ENCODE data around the gene KLRC4.
"Not testable (repeated sequence)": the region's sequence is repeated elsewhere in the genome, so short reads cannot be mapped to it uniquely, and the experiment has no call there.

KLRC4 gene, protein sequence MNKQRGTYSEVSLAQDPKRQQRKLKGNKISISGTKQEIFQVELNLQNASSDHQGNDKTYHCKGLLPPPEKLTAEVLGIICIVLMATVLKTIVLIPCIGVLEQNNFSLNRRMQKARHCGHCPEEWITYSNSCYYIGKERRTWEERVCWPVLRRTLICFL

DNA sequence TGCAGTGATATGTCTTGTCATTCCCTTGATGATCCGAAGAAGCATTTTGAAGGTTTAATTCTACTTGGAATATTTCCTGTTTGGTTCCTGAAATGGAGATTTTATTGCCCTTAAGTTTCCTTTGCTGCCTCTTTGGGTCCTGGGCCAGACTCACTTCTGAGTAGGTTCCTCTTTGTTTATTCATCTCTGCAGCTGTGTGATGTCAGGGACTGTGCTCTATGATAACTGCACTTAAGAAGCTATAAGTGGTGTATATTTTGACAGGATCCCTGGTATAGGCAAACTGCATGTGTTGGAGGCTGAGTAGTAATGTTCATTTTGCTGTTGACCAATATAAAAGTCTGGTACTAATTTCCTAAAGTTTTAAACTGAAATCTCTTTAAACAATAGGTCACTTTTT is at the start of gene KLRC4:
Gene KLRC4, minus strand, starts transcription at position 366 of the 400 bp plus-strand sequence. Its CDS starts 182 bp downstream, at position 184.
- no peak for DNase-seq

DNA sequence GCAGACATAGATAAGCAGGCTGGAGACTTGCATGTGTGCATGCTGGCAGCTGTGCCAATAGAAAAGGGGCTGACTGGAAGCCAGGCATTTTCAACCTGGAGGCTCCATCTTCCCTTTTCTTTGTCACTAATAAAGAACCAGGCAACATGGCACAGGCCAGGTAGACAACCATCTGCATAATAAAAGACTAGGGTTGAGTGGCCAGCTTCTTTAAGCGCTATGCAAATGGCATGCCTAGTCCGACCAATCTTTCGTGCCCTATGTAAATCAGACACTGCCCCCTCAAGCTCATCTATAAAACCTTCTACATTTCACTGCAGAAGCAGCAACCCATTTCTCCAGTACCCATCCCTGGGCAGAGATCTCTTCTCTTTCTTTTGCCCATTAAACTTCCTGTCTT is 48.2 kb upstream of the KLRC4 start:
- DNase-seq, result no peak

DNA sequence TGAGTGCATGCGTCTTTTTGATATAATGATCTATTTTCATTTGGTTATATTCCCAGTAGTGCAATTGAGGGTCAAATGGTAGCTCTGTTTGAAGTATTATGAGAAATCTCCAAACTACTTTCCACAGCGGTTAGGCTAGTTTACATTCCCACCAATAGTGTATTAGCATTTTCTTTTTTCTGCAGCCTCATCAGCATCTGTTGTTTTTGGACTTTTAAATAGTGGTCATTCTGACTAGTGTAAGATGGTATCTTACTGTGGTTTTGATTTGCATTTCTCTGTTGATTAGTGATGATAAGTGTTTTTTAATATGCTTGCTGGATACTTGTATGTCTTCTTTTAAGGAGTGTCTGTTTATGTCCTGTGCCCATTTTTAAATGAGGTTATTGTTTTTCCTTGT is 47.3 kb upstream of the KLRC4 start:
- DNase-seq, result no peak

DNA sequence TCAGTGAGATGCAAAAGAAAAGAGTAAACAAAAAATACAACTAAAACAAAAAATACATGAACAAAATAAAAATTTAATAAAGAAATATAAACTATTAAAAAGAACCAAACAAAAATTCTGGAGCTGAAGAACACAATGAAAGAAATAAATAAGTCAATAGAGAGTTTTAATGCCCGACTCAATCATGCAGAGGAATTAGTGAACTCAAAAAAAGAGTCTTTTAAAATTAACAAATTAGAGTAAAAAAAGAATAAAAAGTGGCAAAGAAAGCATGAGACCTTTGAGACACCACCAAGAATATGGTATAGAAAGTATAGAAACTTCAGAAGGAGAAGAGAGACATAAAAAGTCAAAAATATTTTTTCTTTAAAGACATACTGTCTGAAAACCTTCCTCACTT is 46.2 kb upstream of the KLRC4 start:
- no peak for DNase-seq

DNA sequence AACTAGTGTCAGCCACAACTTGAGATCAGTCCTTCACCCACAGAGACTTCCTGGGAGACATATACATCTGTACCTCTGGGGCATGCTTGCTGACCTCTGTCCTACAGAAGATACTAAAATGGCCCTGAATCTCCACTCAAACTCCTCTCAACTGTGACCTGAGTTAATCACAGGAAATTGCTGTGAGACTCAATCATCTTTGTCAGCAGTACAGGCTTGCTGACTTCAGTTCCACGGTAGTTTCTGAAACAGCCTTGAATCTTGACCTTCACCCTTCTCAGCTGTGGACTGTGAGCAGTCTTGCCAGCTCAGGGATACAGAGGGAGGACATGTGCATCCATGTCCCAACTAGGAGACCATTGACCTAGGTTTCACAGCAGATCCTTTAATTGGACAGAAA is 45.0 kb upstream of the KLRC4 start:
- no peak for DNase-seq

DNA sequence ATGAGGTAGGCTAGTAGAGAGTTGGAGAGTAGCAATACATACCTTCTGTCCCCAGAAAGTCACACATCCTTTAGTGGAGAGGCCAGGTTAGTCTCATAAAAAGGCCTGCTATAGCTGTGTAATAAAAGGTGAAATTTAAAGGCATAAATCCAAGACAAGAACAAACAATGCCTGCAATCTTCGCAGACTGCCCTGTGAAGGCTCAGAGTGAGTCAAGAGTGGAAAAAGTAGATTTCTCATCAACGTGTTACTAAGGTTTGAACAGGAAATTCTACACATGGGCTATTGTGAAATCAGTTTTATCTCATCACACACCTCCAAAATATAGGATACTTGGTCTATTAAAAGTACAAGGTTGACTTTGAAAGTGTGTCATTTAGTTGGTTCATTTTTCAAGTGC is 43.6 kb upstream of the KLRC4 start, which contains the start of gene KLRC1:
Gene KLRC1, minus strand, starts transcription at position 222 of the 400 bp plus-strand sequence. CDS start 2,221 bp downstream, outside the sequence.
- no peak for DNase-seq

DNA sequence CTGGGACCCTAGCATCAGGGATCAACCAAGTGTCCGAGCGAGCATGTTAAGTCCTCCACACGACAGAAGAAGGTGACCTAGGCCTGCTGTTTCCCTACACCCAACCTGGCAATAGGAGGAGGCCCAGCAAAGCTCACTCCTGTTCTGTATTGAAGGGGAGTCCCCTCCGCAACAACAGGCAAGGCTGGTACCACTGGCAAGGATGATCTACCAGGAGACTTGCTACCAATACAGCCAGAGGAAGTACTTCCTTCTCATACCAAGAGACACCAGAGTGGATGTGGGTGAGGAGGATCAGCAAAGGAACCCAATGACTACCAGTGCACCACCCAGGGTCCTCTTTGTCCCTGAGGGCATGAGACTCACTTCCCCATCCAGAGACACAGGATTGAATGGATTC is 38.7 kb upstream of the KLRC4 start:
- no peak for DNase-seq

DNA sequence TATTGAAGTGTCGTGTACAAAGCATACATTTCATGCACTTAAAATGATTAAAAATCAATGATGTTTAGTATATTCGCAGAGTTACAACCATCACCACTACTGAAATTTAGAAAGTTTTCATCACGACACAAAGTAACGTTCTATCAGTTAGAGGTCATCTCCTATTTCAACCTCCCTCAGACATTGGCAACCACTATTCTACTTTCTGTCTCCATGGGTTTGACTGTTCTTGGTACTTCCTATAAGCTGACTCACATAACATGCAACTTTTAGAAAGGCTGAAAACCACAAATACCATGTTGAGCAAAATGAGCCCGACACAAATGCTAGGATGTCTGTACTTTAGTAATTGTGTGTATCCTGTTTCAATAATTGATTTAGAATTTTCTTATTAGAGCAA is 36.5 kb upstream of the KLRC4 start:
- DNase-seq, result not testable (repeated sequence)

DNA sequence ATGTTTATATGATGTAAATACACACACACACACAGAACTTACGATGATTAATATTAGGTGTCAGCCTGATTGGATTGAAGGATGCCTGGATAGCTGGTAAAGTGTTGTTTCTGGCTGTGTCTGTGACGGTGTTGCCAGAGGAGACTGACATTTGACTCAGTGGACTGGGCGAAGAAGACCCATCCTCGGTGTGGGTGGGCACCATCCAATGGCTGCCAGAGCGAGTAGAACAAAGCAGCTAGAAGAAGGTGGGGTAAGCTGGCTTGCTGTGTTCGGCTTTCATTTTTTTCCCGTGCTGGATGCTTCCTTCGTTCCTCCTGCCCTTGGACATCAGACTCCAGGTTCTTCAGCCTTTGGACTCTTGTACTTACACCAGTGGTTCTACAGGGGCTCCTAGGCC is 31.6 kb upstream of the KLRC4 start:
- not testable (repeated sequence) for DNase-seq

DNA sequence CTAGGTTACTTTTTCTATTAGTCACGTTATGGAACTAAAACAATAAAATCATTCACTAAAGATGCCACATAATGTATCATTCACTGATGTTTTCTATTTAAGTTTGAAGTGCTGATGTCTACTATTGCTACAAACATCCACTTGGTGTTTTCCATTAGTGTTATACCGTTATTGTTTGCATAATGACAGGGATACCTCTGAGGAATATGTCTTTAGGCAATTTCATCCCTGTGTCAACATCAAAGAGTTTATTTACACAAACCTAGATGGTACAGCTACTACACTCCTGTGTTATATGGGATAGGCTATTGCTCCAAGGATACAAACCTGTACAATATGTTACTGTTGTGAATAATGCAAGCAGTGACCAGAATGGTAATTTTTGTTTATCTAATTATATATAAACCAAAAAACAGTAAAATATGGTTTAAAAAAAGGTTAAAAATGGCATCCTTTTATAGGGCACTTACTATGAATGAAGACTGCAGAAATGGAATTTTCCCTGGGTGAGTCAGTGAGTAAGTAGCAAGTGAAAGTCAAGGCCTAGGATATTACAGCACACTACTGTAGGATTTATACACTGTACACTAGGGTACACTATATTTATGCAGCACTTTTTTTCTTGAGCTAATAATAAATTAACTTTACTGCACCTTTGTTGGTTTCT is 30.2 kb upstream of the KLRC4 start:
- DNase-seq, result not testable (repeated sequence)

DNA sequence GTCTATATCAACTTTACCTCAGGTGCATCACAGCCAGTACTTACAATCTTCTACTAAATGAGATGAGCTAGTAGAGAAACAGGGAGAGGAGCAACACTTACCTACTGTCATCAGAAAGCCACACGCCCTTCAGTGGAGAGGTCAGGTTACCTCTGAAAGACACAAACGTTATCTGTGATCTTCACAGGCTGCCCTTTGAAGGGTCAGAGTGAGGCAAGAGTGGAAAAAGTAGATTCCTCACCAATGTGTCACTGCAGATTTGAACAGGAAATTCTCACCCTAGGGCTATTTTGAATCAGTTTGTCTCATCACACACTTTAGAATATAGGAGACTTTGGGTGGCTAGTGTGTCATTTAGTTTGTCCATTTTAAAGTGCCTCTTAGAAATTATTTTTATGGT is 28.0 kb upstream of the KLRC4 start:
- not testable (repeated sequence) for DNase-seq

DNA sequence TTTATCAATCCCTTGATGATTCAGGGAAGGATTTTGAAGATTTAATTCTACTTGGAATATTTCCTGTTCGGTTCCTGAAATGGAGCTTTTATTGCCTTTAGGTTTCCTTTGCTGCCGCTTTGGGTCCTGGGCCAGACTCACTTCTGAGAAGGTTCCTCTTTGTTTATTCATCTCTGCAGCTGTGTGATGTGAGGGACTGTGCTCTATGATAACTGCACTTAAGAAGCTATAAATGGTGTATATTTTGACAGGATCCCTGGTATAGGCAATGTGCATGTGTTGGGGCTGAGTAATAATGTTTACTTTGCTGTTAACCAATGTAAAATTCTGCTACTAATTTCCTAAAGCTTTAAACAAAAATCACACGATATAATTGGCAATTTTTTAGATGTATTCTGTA is 26.3 kb upstream of the KLRC4 start, which contains the start of gene KLRC2:
Gene KLRC2, minus strand, starts transcription at position 195 of the 400 bp plus-strand sequence. Its CDS starts 24 bp downstream, at position 171.
- not testable (repeated sequence) for DNase-seq

DNA sequence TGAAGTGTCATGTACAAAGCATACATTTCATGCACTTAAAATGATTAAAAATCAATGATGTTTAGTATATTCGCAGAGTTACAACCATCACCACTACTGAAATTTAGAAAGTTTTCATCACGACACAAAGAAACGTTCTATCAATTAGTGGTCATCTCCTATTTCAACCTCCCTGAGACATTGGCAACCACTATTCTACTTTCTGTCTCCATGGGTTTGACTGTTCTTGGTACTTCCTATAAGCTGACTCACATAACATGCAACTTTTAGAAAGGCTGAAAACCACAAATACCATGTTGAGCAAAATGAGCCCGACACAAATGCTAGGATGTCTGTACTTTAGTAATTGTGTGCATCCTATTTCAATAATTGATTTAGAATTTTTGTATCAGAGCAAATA is 21.1 kb upstream of the KLRC4 start:
- DNase-seq, result not testable (repeated sequence)

DNA sequence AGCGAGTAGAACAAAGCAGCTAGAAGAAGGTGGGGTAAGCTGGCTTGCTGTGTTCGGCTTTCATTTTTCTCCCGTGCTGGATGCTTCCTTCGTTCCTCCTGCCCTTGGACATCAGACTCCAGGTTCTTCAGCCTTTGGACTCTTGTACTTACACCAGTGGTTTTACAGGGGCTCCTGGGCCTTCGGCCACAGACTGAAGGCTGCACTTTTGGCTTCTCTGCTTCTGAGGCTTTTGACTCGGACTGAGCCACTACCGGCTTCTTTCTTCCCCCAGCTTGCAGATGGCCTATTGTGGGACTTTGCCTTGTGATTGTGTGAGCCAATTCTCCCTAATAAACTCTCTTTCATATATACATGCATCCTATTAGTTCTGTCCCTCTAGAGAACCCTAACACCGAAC is 16.4 kb upstream of the KLRC4 start:
- not testable (repeated sequence) for DNase-seq

DNA sequence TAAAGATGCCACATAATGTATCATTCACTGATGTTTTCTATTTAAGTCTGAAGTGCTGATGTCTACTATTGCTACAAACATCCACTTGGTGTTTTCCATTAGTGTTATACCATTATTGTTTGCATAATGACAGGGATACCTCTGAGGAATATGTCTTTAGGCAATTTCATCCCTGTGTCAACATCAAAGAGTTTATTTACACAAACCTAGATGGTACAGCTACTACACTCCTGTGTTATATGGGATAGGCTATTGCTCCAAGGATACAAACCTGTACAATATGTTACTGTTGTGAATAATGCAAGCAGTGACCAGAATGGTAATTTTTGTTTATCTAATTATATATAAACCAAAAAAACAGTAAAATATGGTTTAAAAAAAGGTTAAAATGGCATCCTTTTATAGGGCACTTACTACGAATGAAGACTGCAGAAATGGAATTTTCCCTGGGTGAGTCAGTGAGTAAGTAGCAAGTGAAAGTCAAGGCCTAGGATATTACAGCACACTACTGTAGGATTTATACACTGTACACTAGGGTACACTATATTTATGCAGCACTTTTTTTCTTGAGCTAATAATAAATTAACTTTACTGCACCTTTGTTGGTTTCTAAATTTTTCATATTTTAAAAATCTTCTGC is 14.8 kb upstream of the KLRC4 start:
- DNase-seq, result not testable (repeated sequence)

DNA sequence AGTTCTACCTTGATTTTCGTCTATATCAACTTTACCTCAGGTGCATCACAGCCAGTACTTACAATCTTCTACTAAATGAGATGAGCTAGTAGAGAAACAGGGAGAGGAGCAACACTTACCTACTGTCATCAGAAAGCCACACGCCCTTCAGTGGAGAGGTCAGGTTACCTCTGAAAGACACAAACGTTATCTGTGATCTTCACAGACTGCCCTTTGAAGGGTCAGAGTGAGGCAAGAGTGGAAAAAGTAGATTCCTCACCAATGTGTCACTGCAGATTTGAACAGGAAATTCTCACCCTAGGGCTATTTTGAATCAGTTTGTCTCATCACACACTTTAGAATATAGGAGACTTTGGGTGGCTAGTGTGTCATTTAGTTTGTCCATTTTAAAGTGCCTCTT is 12.6 kb upstream of the KLRC4 start:
- not testable (repeated sequence) for DNase-seq

DNA sequence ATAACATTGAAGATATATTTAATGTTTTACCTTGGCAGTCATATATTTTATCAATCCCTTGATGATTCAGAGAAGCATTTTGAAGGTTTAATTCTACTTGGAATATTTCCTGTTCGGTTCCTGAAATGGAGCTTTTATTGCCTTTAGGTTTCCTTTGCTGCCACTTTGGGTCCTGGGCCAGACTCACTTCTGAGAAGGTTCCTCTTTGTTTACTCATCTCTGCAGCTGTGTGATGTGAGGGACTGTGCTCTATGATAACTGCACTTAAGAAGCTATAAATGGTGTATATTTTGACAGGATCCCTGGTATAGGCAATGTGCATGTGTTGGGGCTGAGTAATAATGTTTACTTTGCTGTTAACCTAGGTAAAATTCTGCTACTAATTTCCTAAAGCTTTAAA is 10.8 kb upstream of the KLRC4 start, which contains the start of gene KLRC3:
Gene KLRC3, minus strand, starts transcription at position 262 of the 400 bp plus-strand sequence. Its CDS starts 45 bp downstream, at position 217.
- DNase-seq, result not testable (repeated sequence)

DNA sequence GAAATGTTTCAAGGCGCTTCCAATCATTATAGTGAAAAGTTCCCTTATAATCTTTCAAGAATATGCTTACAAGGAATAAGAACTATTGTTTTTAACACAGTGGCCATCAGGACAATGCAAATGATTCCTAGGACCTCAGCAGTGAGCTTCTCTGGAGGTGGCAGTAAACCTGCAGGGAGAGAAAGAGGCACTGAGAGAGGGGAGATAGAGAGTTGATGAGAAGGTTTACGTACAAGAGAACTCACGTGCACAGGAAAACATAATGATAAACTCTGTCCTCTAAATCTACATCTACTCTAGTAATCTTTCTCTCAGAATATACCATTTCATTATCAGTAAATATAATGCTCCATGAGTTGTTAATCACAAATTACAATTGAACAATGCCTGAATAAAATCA is 715 bp downstream of the KLRC4 start:
- DNase-seq, result no peak

DNA sequence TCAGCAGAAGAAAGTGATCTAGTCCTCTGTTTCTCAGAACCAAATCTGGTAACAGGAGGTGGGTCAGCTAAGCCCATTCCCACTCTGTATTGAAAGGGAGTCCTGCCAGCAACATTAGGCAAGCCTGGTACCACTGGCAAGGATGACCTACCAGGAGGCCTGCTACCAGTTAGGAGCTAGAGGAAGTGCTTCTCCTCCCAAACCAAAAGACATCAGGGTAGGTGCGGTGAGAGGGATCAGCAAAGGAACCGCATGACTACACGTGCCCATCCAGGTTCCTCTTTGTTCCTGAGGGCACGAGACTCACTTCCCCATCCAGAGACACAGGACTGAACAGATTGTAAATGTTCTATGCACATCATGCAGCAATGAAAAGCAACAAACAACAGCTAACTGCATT is 2.8 kb downstream of the KLRC4 start:
- no peak for DNase-seq

DNA sequence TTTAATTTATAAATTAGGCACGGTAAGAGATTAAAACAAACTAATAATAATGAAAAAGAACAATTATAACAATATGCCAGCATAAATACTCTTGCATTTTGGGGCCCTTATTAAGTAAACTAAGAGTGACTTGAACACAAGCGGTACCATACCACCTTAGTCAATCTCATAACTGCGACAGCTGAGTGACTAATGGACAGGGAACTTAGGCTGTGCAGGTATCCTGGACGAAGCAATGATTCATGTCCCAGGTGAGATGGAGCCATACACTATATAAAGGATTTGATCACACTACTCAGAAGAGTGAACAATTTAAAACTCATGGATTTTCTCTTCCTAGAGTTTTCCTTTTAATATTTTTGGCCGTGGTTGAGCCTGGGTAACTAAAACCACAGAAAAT is 4.3 kb downstream of the KLRC4 start:
- no peak for DNase-seq

DNA sequence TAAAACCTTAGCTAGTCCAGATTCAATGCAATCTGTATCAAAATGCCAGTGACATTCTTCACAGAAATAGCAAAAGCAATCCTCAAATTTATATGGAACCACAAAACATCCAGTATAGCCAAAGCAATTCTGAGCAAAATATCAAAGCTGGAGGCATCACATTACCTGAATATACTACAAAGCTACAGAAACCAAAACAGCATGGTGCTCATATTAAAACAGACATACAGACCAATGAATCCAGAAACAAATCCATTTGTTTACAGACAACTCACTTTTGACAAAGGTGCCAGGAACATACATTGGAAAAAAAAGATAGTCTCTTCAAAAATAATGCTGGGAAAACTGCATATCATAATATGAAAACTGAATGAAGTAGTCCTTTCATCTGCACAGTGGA is 4.8 kb downstream of the KLRC4 start:
- no peak for DNase-seq

DNA sequence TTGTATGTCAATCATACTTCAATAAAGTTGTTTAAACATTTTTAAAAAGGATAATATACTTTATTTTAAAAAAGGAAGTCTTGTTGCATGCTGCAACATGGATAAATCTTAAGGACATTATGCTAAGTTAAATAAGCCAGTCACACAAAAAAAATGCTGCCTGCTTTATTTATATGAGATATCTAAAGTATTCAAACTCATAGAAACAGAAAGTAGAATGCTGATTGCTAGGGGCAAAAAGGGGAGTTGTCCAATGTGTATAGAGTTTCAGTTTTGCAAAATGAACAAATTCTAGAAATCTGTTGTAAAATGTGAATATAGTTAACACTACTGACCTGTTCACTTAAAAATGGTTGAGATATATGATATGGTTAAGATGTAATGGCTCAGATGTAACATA is 8.7 kb downstream of the KLRC4 start:
- DNase-seq, result no peak

DNA sequence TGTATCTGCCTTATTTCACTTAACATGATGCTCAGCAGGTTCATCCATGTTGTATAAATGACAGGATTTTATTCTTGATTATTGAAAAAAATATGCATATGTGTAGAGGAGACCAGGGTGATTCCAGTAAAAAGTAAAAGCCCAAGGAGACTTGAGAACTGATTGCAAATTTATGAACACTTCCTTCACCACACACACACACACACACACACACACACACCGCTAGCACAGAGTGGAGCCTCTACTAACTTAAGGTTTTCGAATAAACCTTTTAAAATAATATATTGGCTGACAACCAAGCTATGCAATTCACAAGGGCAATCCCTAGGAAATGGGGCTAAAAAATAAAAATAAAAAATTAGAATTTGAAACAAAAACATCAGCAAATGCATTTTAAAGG is 11.4 kb downstream of the KLRC4 start:
- DNase-seq, result no peak

DNA sequence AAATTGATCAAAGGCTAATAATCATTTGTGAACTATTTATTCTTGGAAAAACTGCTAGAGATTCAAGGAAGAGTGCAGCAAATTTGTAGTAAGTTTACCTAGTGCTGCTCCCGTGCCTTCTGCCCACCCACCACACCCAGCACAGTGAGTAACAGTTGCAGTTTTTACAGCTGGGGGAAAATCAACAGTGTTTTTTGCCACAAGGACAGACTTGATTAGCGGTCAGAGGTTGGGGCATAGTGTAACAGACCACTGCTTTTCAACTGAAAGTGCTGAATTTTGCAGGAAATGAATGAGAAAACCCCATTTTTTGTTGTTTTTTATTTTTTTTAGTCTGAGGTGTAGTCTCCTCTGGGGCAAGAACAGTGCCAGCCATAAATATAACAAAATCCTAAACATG is 12.3 kb downstream of the KLRC4 start:
- DNase-seq, result no peak
